Daoy (cell line): ENCODE measurements around the gene ATP8A2. TPM values are rescaled to one million over a fixed set of nuclear protein-coding genes. Genes with fewer than 3 reads are reported as not detected.
"Not testable (repeated sequence)": the region's sequence is repeated elsewhere in the genome, so short reads cannot be mapped to it uniquely, and the experiment has no call there.

ENCODE experiments used
- DNase-seq: peaks from one replicate; pipeline ENCODE4 v3.0.0-alpha.2; 2015; ENCODE audit warnings: low read depth
- total RNA-seq: library from RNA; depleted of rRNA; stranded (reverse); fragments of >200 nt; shearing (Covaris generic); gene quantifications from 2 replicates; pipeline ENCODE4 v1.2.3, GENCODE V29; 2014

ATP8A2 gene
- total RNA-seq, 1 experiment from 2014 or later = 2.7 TPM

- no peak for DNase-seq
These were observed 541.2 kb downstream of the ATP8A2 start for GRCh38 chr13:25912961-25913360.

GRCh38 chr13:25915840-25916518 lies 544.2 kb downstream of the ATP8A2 start:
- no peak for DNase-seq

GRCh38 chr13:25920277-25920676 lies 548.5 kb downstream of the ATP8A2 start:
- peak; percentile 11 for DNase-seq

DNA sequence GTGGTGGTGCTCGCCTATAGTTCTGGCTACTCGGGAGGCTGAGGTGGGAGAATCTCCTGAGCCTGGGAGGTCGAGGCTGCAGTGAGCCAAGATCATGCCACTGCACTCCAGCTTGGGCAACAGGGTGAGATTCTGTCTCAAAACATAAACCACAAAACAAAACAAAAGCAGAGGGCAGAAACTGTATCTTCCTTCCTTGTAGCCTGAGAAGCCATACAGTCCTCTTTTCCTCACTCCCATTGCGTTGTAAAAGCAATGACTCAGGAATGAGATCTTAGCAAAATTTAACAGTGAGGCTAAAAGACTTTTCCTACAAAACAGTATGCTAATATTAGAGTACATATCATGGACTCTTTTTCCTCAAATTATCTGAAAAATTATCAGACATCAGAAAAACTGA lies 549.2 kb downstream of the ATP8A2 start:
- DNase-seq = no peak

GRCh38 chr13:25922376-25922775 lies 550.6 kb downstream of the ATP8A2 start:
- no peak for DNase-seq

GRCh38 chr13:25923217-25924085 lies 551.7 kb downstream of the ATP8A2 start:
- no peak for DNase-seq

- DNase-seq = no peak
These were observed 555.6 kb downstream of the ATP8A2 start for GRCh38 chr13:25927363-25927762.

DNA sequence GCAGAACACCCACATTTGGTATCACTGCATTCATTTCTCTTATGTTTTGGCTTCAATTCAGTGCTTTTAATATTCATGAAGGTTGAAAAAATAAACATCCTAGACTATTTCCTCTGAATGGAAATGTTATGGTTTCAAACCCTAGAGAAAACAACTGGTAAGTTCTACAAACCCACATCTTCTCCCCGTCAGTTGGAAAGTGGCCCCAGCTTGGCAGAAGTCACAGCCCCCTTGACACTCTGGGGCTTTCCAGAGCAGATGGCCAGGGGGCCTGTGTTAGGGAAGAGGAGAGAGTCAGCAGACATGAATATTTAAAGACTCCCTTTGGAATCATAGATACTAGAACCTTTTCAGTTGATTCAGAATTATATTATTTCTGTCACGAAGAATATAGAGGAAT lies 556.2 kb downstream of the ATP8A2 start:
- DNase-seq = peak; percentile 35

DNA sequence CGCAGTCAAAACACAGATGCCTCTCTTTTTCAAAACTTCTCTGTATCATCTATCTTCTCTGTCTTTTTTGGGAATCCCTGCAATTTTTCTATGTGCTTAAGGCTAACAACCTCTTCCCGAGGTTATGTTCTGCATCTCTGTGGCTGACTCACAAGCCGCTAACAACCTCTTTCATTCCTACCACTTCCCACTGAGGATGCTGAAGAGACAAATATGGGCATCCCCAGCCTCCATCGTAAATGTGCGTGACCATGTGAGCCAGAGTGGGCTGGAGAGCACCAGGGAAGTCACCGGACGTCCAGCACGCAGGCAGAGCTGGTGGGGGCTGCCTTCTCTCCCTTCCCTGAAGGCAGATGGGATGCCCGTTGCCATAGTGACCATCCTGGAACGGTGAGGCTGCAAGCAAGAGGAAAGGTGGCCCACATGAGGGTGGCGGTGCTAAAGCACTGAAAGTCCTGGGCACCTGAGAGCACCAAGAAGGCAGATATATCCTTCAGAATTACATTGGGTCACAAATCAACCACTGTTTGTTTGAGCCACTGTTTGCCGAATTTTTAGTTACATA lies 557.2 kb downstream of the ATP8A2 start:
- peak; percentile 43 for DNase-seq

DNA sequence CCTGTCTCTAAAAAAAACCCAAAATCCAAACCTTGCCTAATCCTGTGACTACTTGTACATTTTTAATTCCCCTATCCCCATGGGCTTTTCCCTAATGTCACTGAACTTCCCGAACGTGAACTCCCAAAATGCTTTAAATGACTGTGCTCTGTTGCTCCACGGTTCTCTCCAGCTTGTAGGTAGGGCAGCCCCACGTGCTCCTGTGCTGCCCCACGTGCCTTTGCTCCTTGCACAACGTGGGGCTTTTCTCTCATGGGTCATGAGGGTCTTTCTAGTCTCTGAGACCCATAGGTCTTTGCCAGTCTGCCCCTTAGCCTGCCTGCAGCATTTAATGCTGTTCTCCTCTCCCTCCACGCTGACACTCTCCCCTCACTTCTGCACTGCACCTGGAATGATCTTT lies 558.0 kb downstream of the ATP8A2 start:
- DNase-seq = no peak

- no peak for DNase-seq
These were observed 558.9 kb downstream of the ATP8A2 start for GRCh38 chr13:25930653-25931052.

GRCh38 chr13:25932365-25932764 lies 560.6 kb downstream of the ATP8A2 start:
- no peak for DNase-seq

DNA sequence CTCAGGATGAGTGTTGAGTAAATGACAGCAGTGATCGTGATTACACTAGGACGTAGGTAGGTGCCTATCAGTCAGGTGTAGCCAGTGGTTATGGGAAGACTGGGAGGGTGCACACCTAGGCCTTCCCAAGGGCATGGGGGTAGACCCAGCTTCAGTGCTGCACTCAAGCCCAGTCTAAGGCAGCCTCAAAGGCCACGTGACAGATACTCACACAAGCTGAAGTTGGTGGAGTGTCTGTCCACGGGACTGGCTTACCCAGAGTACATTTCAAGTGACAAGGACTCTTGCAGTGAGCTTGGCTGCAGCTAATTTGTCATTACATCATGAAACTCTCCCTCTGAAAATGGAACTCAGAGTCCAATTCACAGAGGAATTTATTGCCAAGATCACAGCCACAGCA lies 561.7 kb downstream of the ATP8A2 start:
- no peak for DNase-seq

GRCh38 chr13:25934127-25934526 lies 562.4 kb downstream of the ATP8A2 start:
- no peak for DNase-seq

DNA sequence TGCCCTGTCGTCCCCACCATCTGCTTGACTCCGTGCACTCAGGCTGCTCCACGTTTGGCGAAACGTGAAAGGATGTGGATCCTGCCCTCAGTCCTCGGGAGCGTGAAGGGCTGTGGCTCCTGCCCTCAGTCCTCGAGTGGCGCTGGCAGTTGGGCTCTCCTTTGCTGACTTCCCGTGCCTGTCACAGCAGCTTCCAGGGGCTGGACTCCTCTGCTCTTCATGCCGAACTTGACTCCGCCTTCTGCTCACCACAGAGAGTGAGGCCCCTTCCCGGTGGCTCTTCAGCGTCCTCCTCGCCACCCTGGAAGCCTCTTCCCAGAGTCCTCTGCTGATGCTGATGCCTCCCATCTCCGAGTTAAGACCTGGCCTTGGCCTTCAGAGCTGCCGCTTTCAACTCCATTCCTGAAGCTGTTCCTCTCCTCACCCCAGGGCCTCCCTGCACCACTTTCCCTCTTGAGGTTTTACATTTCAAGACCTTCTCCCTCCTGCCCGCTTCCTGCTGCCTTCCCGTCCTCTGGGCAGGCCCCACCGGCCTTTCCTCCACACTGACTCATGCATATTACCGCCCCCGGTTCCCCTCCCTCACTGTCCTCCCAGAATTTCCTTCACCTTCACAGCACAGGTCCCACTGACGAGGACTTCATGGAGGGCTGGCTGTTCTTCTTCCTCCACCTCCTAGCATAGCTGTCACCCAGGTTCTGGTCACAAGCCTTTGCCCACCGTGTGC lies 568.4 kb downstream of the ATP8A2 start:
- peak; percentile 25 for DNase-seq

- DNase-seq = no peak
These were observed 571.3 kb downstream of the ATP8A2 start for GRCh38 chr13:25943081-25943480.

- DNase-seq = no peak
These were observed 571.9 kb downstream of the ATP8A2 start for GRCh38 chr13:25943658-25944057.

DNA sequence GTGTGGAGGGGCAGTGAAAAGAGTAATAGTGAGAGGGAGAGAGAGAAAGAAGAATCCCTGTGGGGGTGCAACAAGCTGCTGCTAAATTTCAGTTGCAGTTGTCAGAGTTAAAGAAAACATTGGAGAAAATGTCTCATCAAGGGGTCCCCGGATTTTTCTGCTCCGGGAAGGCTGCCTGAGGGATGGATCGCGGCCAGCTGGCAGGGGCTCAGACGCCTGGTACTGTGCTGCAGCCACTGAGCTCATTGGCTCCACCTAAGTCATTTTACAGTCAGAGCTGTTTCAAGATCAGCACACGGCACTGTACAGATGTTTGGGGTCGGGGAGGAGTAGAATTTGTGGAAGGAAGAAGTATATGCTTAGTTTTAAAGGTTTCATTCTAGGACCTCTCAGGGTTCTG lies 573.8 kb downstream of the ATP8A2 start:
- DNase-seq = peak; percentile 77

GRCh38 chr13:25946321-25946720 lies 574.5 kb downstream of the ATP8A2 start:
- no peak for DNase-seq

GRCh38 chr13:25948910-25949309 lies 577.1 kb downstream of the ATP8A2 start:
- DNase-seq = no peak

- no peak for DNase-seq
These were observed 580.1 kb downstream of the ATP8A2 start for GRCh38 chr13:25951831-25952230.

GRCh38 chr13:25954080-25954479 lies 582.3 kb downstream of the ATP8A2 start:
- not testable (repeated sequence) for DNase-seq
